ENCODE measurements around the gene PTPN21.
"Not testable (repeated sequence)": the region's sequence is repeated elsewhere in the genome, so short reads cannot be mapped to it uniquely, and the experiment has no call there.

- TF ChIP-seq, protein P1, sequence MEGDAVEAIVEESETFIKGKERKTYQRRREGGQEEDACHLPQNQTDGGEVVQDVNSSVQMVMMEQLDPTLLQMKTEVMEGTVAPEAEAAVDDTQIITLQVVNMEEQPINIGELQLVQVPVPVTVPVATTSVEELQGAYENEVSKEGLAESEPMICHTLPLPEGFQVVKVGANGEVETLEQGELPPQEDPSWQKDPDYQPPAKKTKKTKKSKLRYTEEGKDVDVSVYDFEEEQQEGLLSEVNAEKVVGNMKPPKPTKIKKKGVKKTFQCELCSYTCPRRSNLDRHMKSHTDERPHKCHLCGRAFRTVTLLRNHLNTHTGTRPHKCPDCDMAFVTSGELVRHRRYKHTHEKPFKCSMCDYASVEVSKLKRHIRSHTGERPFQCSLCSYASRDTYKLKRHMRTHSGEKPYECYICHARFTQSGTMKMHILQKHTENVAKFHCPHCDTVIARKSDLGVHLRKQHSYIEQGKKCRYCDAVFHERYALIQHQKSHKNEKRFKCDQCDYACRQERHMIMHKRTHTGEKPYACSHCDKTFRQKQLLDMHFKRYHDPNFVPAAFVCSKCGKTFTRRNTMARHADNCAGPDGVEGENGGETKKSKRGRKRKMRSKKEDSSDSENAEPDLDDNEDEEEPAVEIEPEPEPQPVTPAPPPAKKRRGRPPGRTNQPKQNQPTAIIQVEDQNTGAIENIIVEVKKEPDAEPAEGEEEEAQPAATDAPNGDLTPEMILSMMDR (IDR thresholded peaks at IDR 0.05; ENCODE audit: low read depth, low read length) = not testable (repeated sequence)
- not testable (repeated sequence) for TF ChIP-seq POLR2A (IDR thresholded peaks at IDR 0.05; ENCODE audit: extremely low read depth, insufficient read length)
Measured at GRCh38 chr14:88529889-88530288, 24.9 kb downstream of the PTPN21 start.
